ENCODE data around the gene ZFP2. TPM values are rescaled to one million over a fixed set of nuclear protein-coding genes. Genes with fewer than 3 reads are reported as not detected.
A peak's percentile ranks its signal among the peaks of the same experiment; 100 is the strongest.

ZFP2 gene
- total and polyA plus RNA-seq, 2 of the 13 experiments (the other 11 are each of a cell fraction or from before 2014, with no cell fraction given): 0.27 to 0.42 TPM

GRCh38 chr5:178859625-178860521, 35.8 kb upstream of the ZFP2 start, which contains the start of gene ZNF354B (continued):
- 0 out of 2 replicates have a peak, but pooled peaks have one; percentile 31 for TF ChIP-seq ZNF609 (CRISPR knock-in tag; IDR thresholded peaks at IDR 0.05; ENCODE audit: borderline replicate concordance)
- TF ChIP-seq ZNF570 (CRISPR knock-in tag; IDR thresholded peaks at IDR 0.05; ENCODE audit: borderline replicate concordance): 0 out of 2 replicates have a peak, but pooled peaks have one; percentile 48
- TF ChIP-seq, protein P1, sequence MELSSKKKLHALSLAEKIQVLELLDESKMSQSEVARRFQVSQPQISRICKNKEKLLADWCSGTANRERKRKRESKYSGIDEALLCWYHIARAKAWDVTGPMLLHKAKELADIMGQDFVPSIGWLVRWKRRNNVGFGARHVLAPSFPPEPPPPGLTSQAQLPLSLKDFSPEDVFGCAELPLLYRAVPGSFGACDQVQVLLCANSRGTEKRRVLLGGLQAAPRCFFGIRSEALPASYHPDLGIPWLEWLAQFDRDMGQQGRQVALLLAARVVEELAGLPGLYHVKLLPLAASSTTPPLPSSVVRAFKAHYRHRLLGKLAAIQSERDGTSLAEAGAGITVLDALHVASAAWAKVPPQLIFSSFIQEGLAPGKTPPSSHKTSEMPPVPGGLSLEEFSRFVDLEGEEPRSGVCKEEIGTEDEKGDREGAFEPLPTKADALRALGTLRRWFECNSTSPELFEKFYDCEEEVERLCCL (CRISPR knock-in tag; IDR thresholded peaks at IDR 0.05; ENCODE audit: borderline replicate concordance): no peak
- no peak for TF ChIP-seq RARG (CRISPR knock-in tag; IDR thresholded peaks at IDR 0.05; ENCODE audit: low read depth)
- TF ChIP-seq ZFP82 (CRISPR knock-in tag; IDR thresholded peaks at IDR 0.05; ENCODE audit: borderline replicate concordance): no peak
- no peak for TF ChIP-seq ZHX1 (CRISPR knock-in tag; IDR thresholded peaks at IDR 0.05; ENCODE audit: low read depth)
- TF ChIP-seq, protein P2, sequence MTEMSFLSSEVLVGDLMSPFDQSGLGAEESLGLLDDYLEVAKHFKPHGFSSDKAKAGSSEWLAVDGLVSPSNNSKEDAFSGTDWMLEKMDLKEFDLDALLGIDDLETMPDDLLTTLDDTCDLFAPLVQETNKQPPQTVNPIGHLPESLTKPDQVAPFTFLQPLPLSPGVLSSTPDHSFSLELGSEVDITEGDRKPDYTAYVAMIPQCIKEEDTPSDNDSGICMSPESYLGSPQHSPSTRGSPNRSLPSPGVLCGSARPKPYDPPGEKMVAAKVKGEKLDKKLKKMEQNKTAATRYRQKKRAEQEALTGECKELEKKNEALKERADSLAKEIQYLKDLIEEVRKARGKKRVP (CRISPR knock-in tag; IDR thresholded peaks at IDR 0.05): peak in 1 of 2 experiments; percentile 89; a peak in 2 of 4 replicates
- TF ChIP-seq CAMTA2 (CRISPR knock-in tag; IDR thresholded peaks at IDR 0.05; ENCODE audit: borderline replicate concordance): no peak
- peak; percentile 53; the same call in 1 of the 2 replicates for TF ChIP-seq TGIF2 (CRISPR knock-in tag; IDR thresholded peaks at IDR 0.05)
